ENCODE results near the gene UBE2S.
A peak's percentile ranks its signal among the peaks of the same experiment; 100 is the strongest.

The UBE2S gene

GRCh38 chr19:55384920-55385723 is 22.5 kb downstream of the UBE2S start:
- peak; percentile 85 to 95 (median 92) for DNase-seq (ENCODE audit: low read depth in 4 of 4, low spot score in 1 of 4)

DNA sequence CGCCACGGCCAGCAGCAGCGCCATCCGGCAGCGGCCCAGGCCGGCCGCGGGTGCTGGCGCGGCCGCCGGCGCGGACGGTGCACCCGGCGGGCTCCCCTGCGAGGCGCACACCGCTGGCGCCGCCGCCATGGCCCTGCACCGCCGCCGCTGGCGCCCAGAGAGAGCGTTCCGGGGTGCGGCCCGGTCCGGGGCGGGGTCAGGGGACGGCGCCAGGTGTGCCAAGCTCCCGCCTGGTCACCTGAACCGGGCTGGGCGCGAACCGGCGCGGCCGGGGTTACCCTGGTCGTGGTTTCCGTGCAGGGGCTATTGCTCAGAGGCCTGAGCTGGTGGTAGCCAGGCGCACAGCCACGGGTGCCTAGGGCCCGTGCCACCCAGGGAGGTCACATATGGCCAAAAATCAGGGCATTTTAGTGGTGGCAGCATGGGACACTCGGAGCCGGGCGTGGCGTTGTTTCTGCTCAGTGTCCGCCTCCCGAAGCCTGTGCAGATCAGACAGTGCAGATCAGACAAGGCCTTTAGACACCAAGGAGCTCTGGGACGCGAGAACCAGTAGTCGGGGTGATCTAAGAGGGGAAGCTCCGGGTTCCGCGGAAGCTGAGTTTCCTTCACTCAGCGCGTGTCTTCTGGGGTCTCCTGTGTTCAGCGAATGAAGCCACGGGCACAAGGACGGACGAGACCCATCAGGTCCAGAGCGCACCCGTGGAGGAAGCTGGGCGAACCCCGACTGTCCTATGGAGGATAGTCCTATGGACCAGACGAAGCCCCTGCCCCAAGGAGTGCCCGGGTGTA is 23.3 kb downstream of the UBE2S start, which contains the start of gene TMEM238:
TMEM238 (minus strand) TSS at position 162 of the 789 bp plus-strand sequence; CDS start at position 129, 33 bp downstream.
- DNase-seq (ENCODE audit: low read depth in 4 of 4, low spot score in 1 of 4) = no peak

- peak in 1 of 4 experiments; percentile 42 for DNase-seq (ENCODE audit: low read depth in 4 of 4, low spot score in 1 of 4)
Measured at GRCh38 chr19:55383279-55384130, 24.1 kb downstream of the UBE2S start.

- no peak for DNase-seq (ENCODE audit: low read depth in 4 of 4, low spot score in 1 of 4)
Measured at GRCh38 chr19:55382522-55383054, 25.0 kb downstream of the UBE2S start.

DNA sequence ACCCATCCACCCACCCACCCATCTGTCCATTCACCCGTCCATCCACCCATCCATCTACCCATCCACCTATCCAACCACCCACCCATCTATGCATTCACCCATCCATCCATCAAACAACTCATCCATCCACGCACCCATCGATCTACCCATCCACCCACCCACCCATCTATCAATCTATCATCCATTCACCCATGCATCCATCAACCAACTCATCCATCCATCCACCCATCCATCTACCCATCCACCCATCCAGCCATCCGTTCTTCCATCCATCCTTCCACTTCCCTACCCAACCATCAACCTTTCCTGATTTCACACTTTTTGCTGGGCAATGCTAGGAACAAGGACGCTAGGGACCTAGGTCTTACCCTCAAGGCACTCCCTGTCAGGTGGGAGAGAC is 25.6 kb downstream of the UBE2S start:
- no peak for DNase-seq (ENCODE audit: low read depth in 4 of 4, low spot score in 1 of 4)

GRCh38 chr19:55379174-55379573 is 28.4 kb downstream of the UBE2S start:
- no peak for DNase-seq (ENCODE audit: low read depth in 4 of 4, low spot score in 1 of 4)

GRCh38 chr19:55377356-55378131 is 30.0 kb downstream of the UBE2S start:
- DNase-seq (ENCODE audit: low read depth in 4 of 4, low spot score in 1 of 4) = no peak

DNA sequence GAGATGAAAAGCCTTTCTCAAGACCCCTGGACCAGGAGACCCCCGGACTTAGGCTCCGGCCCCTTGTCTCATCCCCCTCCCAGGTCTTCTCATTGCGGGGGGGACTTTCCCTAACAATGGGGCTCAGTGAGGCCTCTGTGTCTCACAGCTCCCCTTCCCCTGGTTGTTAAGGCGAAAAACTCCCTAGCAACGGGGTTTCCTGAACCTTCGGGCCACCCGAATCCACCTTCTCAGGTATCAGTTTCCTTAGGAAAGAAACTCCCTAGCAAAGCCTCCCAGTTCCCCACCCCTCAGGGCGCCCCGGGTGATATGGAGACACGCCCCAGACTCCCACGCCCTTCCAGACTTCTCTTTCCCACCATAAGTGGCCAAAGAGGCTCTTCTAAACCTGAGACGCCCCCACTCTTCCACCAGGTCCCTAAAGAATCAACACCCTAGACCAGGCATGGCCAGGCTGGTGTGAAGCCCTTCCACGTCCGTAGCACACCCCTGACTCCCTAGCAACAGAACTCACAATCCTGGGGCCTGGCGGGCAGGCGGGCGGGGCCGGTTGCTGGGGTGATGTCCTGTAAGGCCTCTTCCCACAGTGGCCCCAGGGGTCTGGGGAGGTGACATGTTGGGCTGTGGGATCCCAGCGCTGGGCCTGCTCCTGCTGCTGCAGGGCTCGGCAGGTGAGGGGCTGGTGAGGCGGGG is 31.2 kb downstream of the UBE2S start, which contains the start of gene TMEM190:
TMEM190 (plus strand) TSS at position 586 of the 693 bp plus-strand sequence; CDS start at position 614, 28 bp downstream.
- no peak for DNase-seq (ENCODE audit: low read depth in 4 of 4, low spot score in 1 of 4)

- DNase-seq (ENCODE audit: low read depth in 4 of 4, low spot score in 1 of 4) = no peak
Measured at GRCh38 chr19:55373993-55374757, 33.4 kb downstream of the UBE2S start.

DNA sequence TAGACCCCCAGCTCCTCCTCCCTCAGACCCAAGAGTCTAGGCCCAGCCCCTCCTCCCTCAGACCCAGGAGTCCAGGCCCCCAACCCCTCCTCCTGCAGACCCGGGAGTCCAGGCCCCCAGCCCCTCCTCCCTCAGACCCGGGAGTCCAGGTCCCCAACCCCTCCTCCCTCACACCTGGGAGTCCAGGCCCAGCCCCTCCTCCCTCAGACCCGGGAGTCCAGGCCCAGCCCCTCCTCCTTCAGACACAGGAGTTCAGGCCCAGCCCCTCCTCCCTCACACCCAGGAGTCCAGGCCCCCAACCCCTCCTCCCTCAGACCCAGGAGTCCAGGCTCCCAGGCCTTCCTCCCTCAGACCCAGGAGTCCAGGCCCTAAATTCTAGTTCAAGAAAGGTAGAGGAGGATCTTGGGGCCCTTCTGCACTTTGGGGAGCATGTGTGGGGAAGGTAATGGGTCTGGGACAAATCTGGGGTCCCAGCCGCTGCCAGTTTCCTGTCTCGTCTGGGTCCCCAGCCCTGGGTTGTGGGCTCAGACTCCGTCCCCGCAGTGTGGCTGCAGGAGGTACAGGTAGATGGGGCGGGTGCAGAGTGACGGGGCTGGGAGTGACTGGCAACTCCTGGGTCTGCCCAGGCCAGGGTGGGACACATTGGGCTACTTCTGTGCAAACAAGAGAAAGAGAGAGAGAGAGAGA is 34.1 kb downstream of the UBE2S start:
- DNase-seq (ENCODE audit: low read depth in 4 of 4, low spot score in 1 of 4) = no peak

- no peak for DNase-seq (ENCODE audit: low read depth in 4 of 4, low spot score in 1 of 4)
Measured at GRCh38 chr19:55372316-55373081, 35.1 kb downstream of the UBE2S start.

DNA sequence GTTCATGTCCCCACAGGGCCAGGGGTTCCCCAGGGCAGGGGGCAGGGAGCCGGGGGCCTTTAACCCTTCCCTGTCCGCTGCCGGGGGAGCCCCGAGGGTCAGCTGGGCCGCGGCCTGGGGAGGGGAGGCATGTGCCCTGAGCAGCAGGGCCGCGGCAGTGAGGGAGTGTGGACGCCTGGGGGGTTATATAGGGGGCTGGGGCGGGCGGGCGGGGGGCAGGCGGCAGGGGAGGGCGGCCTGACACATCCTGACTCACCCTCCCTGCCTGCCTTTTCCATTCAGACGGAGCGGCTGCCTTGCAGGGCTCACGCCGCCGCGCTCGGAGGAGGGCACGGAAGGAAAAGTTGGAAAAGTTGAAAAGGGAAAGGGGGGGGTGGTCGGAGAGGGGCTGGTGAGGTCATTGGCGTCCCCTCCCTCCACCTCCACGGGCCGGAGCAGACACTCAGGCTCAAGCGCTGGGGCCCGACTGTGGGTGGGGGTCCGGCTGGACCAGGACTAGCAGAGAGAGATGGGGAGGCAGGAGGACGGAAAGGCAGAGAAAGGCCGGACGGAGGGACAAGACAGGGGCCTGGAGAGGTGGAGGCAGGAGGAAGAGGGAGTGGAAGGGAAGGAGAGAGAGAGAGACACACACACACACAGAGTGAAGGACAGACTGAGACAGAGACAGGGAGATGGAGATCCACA is 37.1 kb downstream of the UBE2S start, which contains the start of gene IL11:
IL11 (minus strand) TSS at position 159 of the 684 bp plus-strand sequence; CDS start at position 6, 153 bp downstream.
- DNase-seq (ENCODE audit: low read depth in 4 of 4, low spot score in 1 of 4) = no peak

DNA sequence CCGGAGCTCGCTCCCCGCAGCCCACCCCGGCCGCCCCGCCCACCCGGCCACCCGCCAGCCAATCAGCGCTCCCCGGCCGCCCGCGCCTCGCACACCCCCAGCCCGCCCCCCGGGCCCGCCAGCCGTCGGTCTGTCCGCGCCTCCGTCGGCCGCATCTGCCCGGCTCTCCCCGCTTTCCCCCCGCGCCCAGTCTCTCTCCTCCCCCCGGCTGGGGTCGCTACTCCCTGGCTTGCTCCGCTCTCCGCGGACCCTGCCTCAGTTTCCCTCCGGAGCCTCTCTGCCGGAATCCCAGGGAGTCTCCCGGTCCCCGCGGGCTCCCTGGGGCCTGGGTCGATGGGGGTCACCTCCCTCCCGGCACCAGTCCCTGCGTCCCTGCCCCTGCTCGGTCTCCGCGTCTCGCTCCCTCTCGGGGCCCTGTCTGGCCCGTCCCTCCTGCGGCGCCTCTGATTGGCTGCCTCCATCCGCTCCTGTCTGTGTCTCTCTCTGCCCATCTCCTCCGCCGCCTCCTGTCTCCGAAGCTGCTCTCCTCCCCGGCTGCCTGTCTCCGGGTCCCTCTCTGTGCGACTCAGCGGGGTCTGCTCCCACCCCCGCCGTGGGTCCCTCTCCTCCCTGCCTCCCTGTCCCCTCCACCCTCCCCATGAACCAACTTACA is 37.8 kb downstream of the UBE2S start:
- DNase-seq (ENCODE audit: low read depth in 4 of 4, low spot score in 1 of 4) = no peak

- no peak for DNase-seq (ENCODE audit: low read depth in 4 of 4, low spot score in 1 of 4)
Measured at GRCh38 chr19:55368701-55369563, 38.7 kb downstream of the UBE2S start.

DNA sequence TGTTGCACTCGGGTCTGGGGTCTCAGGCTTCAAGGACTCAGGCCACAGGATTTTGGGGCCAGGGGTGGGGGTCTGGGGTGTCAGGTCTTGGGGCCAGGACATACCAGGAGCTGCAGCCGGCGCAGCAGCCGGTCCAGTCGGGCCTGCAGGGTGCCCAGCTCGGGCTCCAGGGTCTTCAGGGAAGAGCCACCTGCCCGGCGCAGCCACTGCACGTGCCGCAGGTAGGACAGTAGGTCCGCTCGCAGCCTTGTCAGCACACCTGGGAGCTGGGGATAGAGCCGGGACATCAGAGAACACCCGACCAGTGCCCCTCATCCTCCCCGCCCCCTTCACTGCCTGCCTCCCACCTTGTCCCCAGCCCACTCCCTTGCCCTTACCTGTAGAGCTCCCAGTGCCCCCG is 39.5 kb downstream of the UBE2S start:
- no peak for DNase-seq (ENCODE audit: low read depth in 4 of 4, low spot score in 1 of 4)
